ENCODE measurements around the gene LAMA3.
A peak's percentile ranks its signal among the peaks of the same experiment; 100 is the strongest.

Gene LAMA3

GRCh38 chr18:23703057-23703986 lies 14.1 kb downstream of the LAMA3 start:
- peak; percentile 78 to 85 for DNase-seq (ENCODE audit: low read depth in 2 of 2)
- H3K4me3 ChIP-seq (replicated peaks in 1 of 2; ENCODE audit: low read depth in 2 of 2, low read length in 2 of 2) = no peak overlapping the region
- peak; percentile 62 for TF ChIP-seq CTCF (IDR thresholded peaks at IDR 0.05; ENCODE audit: low read depth, low read length)

- TF ChIP-seq CTCF (IDR thresholded peaks at IDR 0.05; ENCODE audit: low read depth, low read length) = no peak
- DNase-seq (ENCODE audit: low read depth in 2 of 2) = no peak
- no peak overlapping the region for H3K4me3 ChIP-seq (replicated peaks in 1 of 2; ENCODE audit: low read depth in 2 of 2, low read length in 2 of 2)
Measured at GRCh38 chr18:23703987-23704384, 14.7 kb downstream of the LAMA3 start.

- no peak overlapping the region for H3K4me3 ChIP-seq (replicated peaks in 1 of 2; ENCODE audit: low read depth in 2 of 2, low read length in 2 of 2)
- TF ChIP-seq CTCF (IDR thresholded peaks at IDR 0.05; ENCODE audit: low read depth, low read length) = no peak
- no peak for DNase-seq (ENCODE audit: low read depth in 2 of 2)
Measured at GRCh38 chr18:23704806-23705205, 15.6 kb downstream of the LAMA3 start.

GRCh38 chr18:23706971-23707640 lies 17.9 kb downstream of the LAMA3 start:
- TF ChIP-seq CTCF (IDR thresholded peaks at IDR 0.05; ENCODE audit: low read depth, low read length) = no peak
- no peak for DNase-seq (ENCODE audit: low read depth in 2 of 2)
- no peak overlapping the region for H3K4me3 ChIP-seq (replicated peaks in 1 of 2; ENCODE audit: low read depth in 2 of 2, low read length in 2 of 2)

- DNase-seq (ENCODE audit: low read depth in 2 of 2) = peak; percentile 62 to 87
- TF ChIP-seq CTCF (IDR thresholded peaks at IDR 0.05; ENCODE audit: low read depth, low read length) = no peak
- H3K4me3 ChIP-seq (replicated peaks in 1 of 2; ENCODE audit: low read depth in 2 of 2, low read length in 2 of 2) = no peak overlapping the region
Measured at GRCh38 chr18:23710068-23710527, 20.8 kb downstream of the LAMA3 start.

- TF ChIP-seq CTCF (IDR thresholded peaks at IDR 0.05; ENCODE audit: low read depth, low read length) = no peak
- no peak for DNase-seq (ENCODE audit: low read depth in 2 of 2)
- H3K4me3 ChIP-seq (replicated peaks in 1 of 2; ENCODE audit: low read depth in 2 of 2, low read length in 2 of 2) = no peak overlapping the region
Measured at GRCh38 chr18:23710946-23711345, 21.7 kb downstream of the LAMA3 start.
